ENCODE data around the gene HSPA1L.

GRCh38 chr6:31847276-31847978 lies 32.3 kb upstream of the HSPA1L start:
- TF ChIP-seq POLR2A (IDR thresholded peaks at IDR 0.05): no peak
- TF ChIP-seq CTCF (IDR thresholded peaks at IDR 0.05): no peak

Data from lower leg skin (tissue), 3 donors.